Brain microvascular endothelial cell (primary cell): ENCODE data around the gene ATP5F1C.

Experiments
- DNase-seq: peaks from one replicate; pipeline ENCODE4 v3.0.0-alpha.2; 2020
- H3K27ac ChIP-seq: fragments of 250-450 bp; sonication (Bioruptor Pico); 2 replicates; pipeline ENCODE4 v1.5.1; 2020; ENCODE audit warnings: mild to moderate bottlenecking, moderate library complexity
- H3K27me3 ChIP-seq: fragments of 250-450 bp; sonication (Bioruptor Pico); replicated peaks from 2 replicates; pipeline ENCODE4 v1.5.1; 2020; ENCODE audit warnings: mild to moderate bottlenecking
- H3K36me3 ChIP-seq: fragments of 250-450 bp; sonication (Bioruptor Pico); replicated peaks from 2 replicates; pipeline ENCODE4 v1.5.1; 2020; ENCODE audit warnings: mild to moderate bottlenecking
- H3K4me3 ChIP-seq: 2 replicates; pipeline ENCODE4 v1.5.1; 2011; ENCODE audit warnings: low read depth, mild to moderate bottlenecking, control low read depth, low read length, moderate library complexity
- CTCF ChIP-seq: IDR thresholded peaks from 2 replicates; pipeline ENCODE4 v1.5.1; 2011; ENCODE audit warnings: low read depth, mild to moderate bottlenecking, moderate library complexity, low read length, control low read depth, inconsistent platforms; ENCODE audit errors: missing control alignments
- in situ Hi-C: cut with HindIII; loops from 2 replicates; pipeline ENCODE4 v1.10.0; 2017; ENCODE audit warnings: low sequenced_read_pairs, low pct_ligation_motif_present

ATP5F1C gene

GRCh38 chr10:7826971-7827370 is 39.0 kb downstream of the ATP5F1C start:
- H3K27me3 ChIP-seq, result no peaks in the 10 kb centered on the region
- no peaks in the 10 kb centered on the region for H3K36me3 ChIP-seq
- TF ChIP-seq CTCF, result peak; percentile 68
- no peak overlapping the region for H3K27ac ChIP-seq
- H3K4me3 ChIP-seq, result no peak overlapping the region
- peak; percentile 73 for DNase-seq
- in situ Hi-C loops, result no loop called here

- in situ Hi-C loops, result no loop called here
Observed at GRCh38 chr10:7829289-7829834, 41.4 kb downstream of the ATP5F1C start.

GRCh38 chr10:7832060-7832459 is 44.1 kb downstream of the ATP5F1C start:
- in situ Hi-C loops, result no loop called here
- no peaks in the 10 kb centered on the region for H3K36me3 ChIP-seq
- H3K27ac ChIP-seq, result no peak overlapping the region
- H3K4me3 ChIP-seq, result no peak overlapping the region
- TF ChIP-seq CTCF, result no peak
- no peaks in the 10 kb centered on the region for H3K27me3 ChIP-seq
- no peak for DNase-seq

More at GRCh38 chr10:7829289-7829834, 41.4 kb downstream of the ATP5F1C start:
- no peak for TF ChIP-seq CTCF
- no peaks in the 10 kb centered on the region for H3K36me3 ChIP-seq
- H3K4me3 ChIP-seq, result no peak overlapping the region
- H3K27ac ChIP-seq, result no peak overlapping the region
- H3K27me3 ChIP-seq, result no peaks in the 10 kb centered on the region
- no peak for DNase-seq

GRCh38 chr10:7833210-7833609 is 45.2 kb downstream of the ATP5F1C start:
- no peaks in the 10 kb centered on the region for H3K36me3 ChIP-seq
- H3K27ac ChIP-seq, result no peak overlapping the region
- in situ Hi-C loops, result no loop called here
- H3K4me3 ChIP-seq, result no peak overlapping the region
- H3K27me3 ChIP-seq, result no peaks in the 10 kb centered on the region
- TF ChIP-seq CTCF, result no peak
- no peak for DNase-seq

- DNase-seq, result no peak
- H3K4me3 ChIP-seq, result no peak overlapping the region
- no peaks in the 10 kb centered on the region for H3K36me3 ChIP-seq
- no peak overlapping the region for H3K27ac ChIP-seq
- TF ChIP-seq CTCF, result no peak
- in situ Hi-C loops, result no loop called here
- H3K27me3 ChIP-seq, result no peaks in the 10 kb centered on the region
Observed at GRCh38 chr10:7834262-7834661, 46.3 kb downstream of the ATP5F1C start.

- DNase-seq, result no peak
- H3K4me3 ChIP-seq, result no peak overlapping the region
- TF ChIP-seq CTCF, result no peak
- in situ Hi-C loops, result no loop called here
- H3K27me3 ChIP-seq, result no peaks in the 10 kb centered on the region
- H3K36me3 ChIP-seq, result no peaks in the 10 kb centered on the region
- H3K27ac ChIP-seq, result no peak overlapping the region
Observed at GRCh38 chr10:7836571-7836970, 48.6 kb downstream of the ATP5F1C start.
